ENCODE results near the gene ARHGEF38.

The ARHGEF38 gene

DNA sequence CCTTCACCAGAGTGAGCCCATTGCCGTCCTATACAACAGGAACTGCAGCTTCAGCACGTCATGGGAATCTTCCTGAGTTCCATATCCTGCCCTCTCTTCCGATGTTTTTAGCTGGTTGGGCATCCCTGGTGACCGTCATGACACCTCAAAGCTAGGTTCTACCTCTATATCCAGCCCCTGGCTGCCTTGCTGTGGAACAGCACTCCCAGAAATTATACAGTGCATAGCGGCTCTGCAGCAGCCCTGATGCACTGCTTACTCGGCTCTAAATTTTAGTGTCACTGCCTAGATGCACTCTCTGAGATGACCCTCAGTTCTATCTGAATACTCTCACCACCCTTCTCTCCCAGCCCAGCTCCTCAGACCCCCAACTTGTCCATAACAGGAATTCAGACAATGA is 44.3 kb downstream of the ARHGEF38 start:
- 100% methylated on average over 6 of the region's 6 CpGs for WGBS (ENCODE audit: insufficient coverage)
- POLR2A ChIA-PET: no interaction called here

DNA sequence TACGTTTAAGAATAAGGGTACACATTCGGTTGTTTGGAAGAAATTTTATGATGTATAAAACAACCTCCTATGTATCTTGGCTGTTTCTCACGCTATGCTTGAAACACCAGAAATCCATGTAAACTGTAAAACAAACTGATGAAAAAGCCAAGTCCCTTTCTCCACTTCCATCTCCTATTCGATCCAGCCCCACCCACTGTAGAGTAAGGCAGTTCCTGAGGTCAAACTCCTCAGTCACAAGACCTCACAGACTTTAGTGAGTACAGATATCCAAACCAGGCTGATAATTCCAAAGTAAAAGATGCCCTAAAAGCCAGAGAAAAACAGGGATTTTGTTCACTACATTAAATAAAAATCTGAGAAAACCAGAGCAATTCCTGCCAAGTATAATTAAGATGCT is 45.6 kb downstream of the ARHGEF38 start:
- CTCF ChIA-PET: no interaction called here
- WGBS (ENCODE audit: insufficient coverage): no CpG with 5 or more reads among the region's 4 CpGs
- POLR2A ChIA-PET: no interaction called here

More for the DNA sequence above, 44.3 kb downstream of the ARHGEF38 start:
- Histone ChIP-seq H3K36me3 (ENCODE audit: control insufficient read depth in 4 of 4, insufficient read depth in 4 of 4, low read length in 3 of 4) (no peaks in the 10 kb centered on the region), H3K4me1 (ENCODE audit: control extremely low read depth in 1 of 4, control insufficient read depth in 4 of 4, insufficient read depth in 4 of 4, low read length in 3 of 4) (peaks cover 0 to 4% (median 0%) of the 10 kb centered on the region in 4 experiments), H3K9me3 (ENCODE audit: control extremely low read depth in 1 of 5, control insufficient read depth in 4 of 5, insufficient read depth in 2 of 5, low read depth in 1 of 5, low read length in 4 of 5) (no peaks in the 10 kb centered on the region), H3K27me3 (replicated peaks in 2 of 5; ENCODE audit: control insufficient read depth in 4 of 5, insufficient read depth in 5 of 5, low read length in 4 of 5) (no peaks in the 10 kb centered on the region), H3K4me3 (ENCODE audit: control insufficient read depth in 1 of 7, extremely low read depth in 1 of 7, insufficient read depth in 4 of 7, low read depth in 2 of 7, low read length in 6 of 7) (no peak overlapping the region), H3K27ac (ENCODE audit: insufficient read depth in 1 of 2, low read depth in 1 of 2, low read length in 2 of 2, poor library complexity in 1 of 2, severe bottlenecking in 2 of 2) (no peak overlapping the region)
- CTCF ChIA-PET: interaction anchor here (0.8 to 1.8 kb wide), 2 partner anchors 10 to 68 kb away, joined by 3 to 4 read pairs; no protein-coding TSS in a partner anchor
- DNase-seq: no peak

DNA sequence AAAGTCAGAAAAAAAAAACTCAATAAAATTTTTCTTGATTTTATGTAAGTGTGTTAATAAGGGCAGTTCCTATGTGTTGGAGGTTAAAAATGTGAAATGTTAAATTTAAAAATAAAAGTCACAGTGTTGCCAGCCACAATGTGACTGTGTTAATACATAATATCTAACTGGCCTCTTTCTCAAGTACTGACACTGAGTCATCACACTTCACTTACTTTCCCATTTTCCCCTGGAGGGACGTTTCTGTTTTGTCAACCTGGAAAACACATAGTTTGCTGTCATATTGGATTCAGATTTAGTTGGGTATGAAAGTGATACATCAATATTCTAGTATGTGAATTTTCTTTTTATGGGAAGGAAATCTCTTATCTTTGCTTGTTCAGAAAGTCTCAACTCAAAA is 46.4 kb downstream of the ARHGEF38 start:
- POLR2A ChIA-PET: no interaction called here
- no peaks in the 10 kb centered on the region for H3K27me3 ChIP-seq (replicated peaks in 2 of 5; ENCODE audit: control insufficient read depth in 4 of 5, insufficient read depth in 5 of 5, low read length in 4 of 5)
- CTCF ChIA-PET: no interaction called here
- WGBS (ENCODE audit: insufficient coverage): no CpG with 5 or more reads among the region's 1 CpG
- no peaks in the 10 kb centered on the region for H3K9me3 ChIP-seq (ENCODE audit: control extremely low read depth in 1 of 5, control insufficient read depth in 4 of 5, insufficient read depth in 2 of 5, low read depth in 1 of 5, low read length in 4 of 5)
- H3K4me3 ChIP-seq (ENCODE audit: control insufficient read depth in 1 of 7, extremely low read depth in 1 of 7, insufficient read depth in 4 of 7, low read depth in 2 of 7, low read length in 6 of 7): no peak overlapping the region
- no peak overlapping the region for H3K27ac ChIP-seq (ENCODE audit: insufficient read depth in 1 of 2, low read depth in 1 of 2, low read length in 2 of 2, poor library complexity in 1 of 2, severe bottlenecking in 2 of 2)
- no peaks in the 10 kb centered on the region for H3K36me3 ChIP-seq (ENCODE audit: control insufficient read depth in 4 of 4, insufficient read depth in 4 of 4, low read length in 3 of 4)
- H3K4me1 ChIP-seq (ENCODE audit: control extremely low read depth in 1 of 4, control insufficient read depth in 4 of 4, insufficient read depth in 4 of 4, low read length in 3 of 4): peaks cover 0 to 4% (median 0%) of the 10 kb centered on the region in 4 experiments
- DNase-seq: no peak

More for the DNA sequence above, 45.6 kb downstream of the ARHGEF38 start:
- Histone ChIP-seq H3K9me3 (ENCODE audit: control extremely low read depth in 1 of 5, control insufficient read depth in 4 of 5, insufficient read depth in 2 of 5, low read depth in 1 of 5, low read length in 4 of 5) (no peaks in the 10 kb centered on the region), H3K4me1 (ENCODE audit: control extremely low read depth in 1 of 4, control insufficient read depth in 4 of 4, insufficient read depth in 4 of 4, low read length in 3 of 4) (peaks cover 0 to 4% (median 0%) of the 10 kb centered on the region in 4 experiments), H3K36me3 (ENCODE audit: control insufficient read depth in 4 of 4, insufficient read depth in 4 of 4, low read length in 3 of 4) (no peaks in the 10 kb centered on the region), H3K4me3 (ENCODE audit: control insufficient read depth in 1 of 7, extremely low read depth in 1 of 7, insufficient read depth in 4 of 7, low read depth in 2 of 7, low read length in 6 of 7) (no peak overlapping the region), H3K27ac (ENCODE audit: insufficient read depth in 1 of 2, low read depth in 1 of 2, low read length in 2 of 2, poor library complexity in 1 of 2, severe bottlenecking in 2 of 2) (no peak overlapping the region), H3K27me3 (replicated peaks in 2 of 5; ENCODE audit: control insufficient read depth in 4 of 5, insufficient read depth in 5 of 5, low read length in 4 of 5) (no peaks in the 10 kb centered on the region)
- DNase-seq: no peak

DNA sequence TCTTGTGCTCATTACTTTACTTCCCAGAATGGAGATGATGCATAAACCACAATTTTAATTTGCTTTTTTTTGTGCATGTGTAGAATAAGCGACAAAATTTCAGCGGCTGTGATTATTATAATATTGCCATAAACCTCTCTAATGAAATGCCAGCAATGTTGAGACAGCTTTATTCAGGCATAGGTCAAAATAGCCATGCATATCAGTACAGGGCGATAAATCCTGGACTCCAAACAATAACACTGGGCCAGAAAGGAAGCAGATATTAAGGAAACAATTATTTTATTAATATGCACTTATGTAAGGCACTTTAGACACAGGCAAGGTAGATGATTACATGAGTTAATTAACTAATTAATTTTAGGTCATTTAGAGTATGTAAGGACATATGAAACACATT is 47.1 kb downstream of the ARHGEF38 start:
- CTCF ChIA-PET: no interaction called here
- Histone ChIP-seq H3K27me3 (replicated peaks in 2 of 5; ENCODE audit: control insufficient read depth in 4 of 5, insufficient read depth in 5 of 5, low read length in 4 of 5) (no peaks in the 10 kb centered on the region), H3K9me3 (ENCODE audit: control extremely low read depth in 1 of 5, control insufficient read depth in 4 of 5, insufficient read depth in 2 of 5, low read depth in 1 of 5, low read length in 4 of 5) (no peaks in the 10 kb centered on the region), H3K27ac (ENCODE audit: insufficient read depth in 1 of 2, low read depth in 1 of 2, low read length in 2 of 2, poor library complexity in 1 of 2, severe bottlenecking in 2 of 2) (no peak overlapping the region), H3K4me1 (ENCODE audit: control extremely low read depth in 1 of 4, control insufficient read depth in 4 of 4, insufficient read depth in 4 of 4, low read length in 3 of 4) (no peaks in the 10 kb centered on the region), H3K36me3 (ENCODE audit: control insufficient read depth in 4 of 4, insufficient read depth in 4 of 4, low read length in 3 of 4) (no peaks in the 10 kb centered on the region), H3K4me3 (ENCODE audit: control insufficient read depth in 1 of 7, extremely low read depth in 1 of 7, insufficient read depth in 4 of 7, low read depth in 2 of 7, low read length in 6 of 7) (no peak overlapping the region)
- POLR2A ChIA-PET: no interaction called here
- no peak for DNase-seq
- no CpG with 5 or more reads among the region's 3 CpGs for WGBS (ENCODE audit: insufficient coverage)

DNA sequence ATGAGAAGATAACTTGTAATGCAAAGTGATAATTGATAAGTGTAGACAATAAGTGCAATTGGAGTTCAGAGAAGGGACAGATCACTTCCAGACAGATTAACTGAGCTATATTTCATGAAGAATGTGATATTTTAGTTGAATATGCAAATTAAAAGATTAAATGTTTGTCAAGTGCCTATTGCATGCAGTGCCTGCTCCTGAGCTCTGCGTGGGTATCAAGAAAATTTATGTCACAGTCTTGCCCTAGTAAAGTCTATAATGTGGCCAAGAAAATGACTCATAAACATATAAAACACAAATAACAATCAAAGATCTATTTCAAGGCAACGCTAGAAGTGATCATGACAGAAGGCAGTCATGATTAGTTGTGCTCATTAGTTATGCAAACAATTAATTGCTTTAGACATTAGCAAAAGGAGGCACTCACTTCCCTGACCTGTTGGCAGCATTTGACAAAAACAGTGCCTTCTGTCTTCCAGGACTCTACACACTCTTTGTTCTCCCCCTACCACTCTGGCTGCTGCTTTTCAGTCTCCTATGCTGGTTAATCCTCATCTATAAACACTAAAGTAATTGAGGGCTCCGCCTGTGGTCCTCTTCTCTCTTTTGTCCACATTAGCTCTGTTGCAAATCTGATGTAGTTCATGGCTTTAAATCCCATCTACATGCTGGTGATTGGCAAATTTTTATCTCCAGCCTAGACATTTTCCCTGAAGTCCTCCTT is 47.7 kb downstream of the ARHGEF38 start:
- H3K27ac ChIP-seq (ENCODE audit: insufficient read depth in 1 of 2, low read depth in 1 of 2, low read length in 2 of 2, poor library complexity in 1 of 2, severe bottlenecking in 2 of 2): no peak overlapping the region
- H3K4me3 ChIP-seq (ENCODE audit: control insufficient read depth in 1 of 7, extremely low read depth in 1 of 7, insufficient read depth in 4 of 7, low read depth in 2 of 7, low read length in 6 of 7): no peak overlapping the region
- no peaks in the 10 kb centered on the region for H3K36me3 ChIP-seq (ENCODE audit: control insufficient read depth in 4 of 4, insufficient read depth in 4 of 4, low read length in 3 of 4)
- H3K4me1 ChIP-seq (ENCODE audit: control extremely low read depth in 1 of 4, control insufficient read depth in 4 of 4, insufficient read depth in 4 of 4, low read length in 3 of 4): no peaks in the 10 kb centered on the region
- DNase-seq: no peak
- H3K9me3 ChIP-seq (ENCODE audit: control extremely low read depth in 1 of 5, control insufficient read depth in 4 of 5, insufficient read depth in 2 of 5, low read depth in 1 of 5, low read length in 4 of 5): no peaks in the 10 kb centered on the region
- POLR2A ChIA-PET: no interaction called here
- WGBS (ENCODE audit: insufficient coverage): 100% methylated on average over 1 of the region's 3 CpGs
- H3K27me3 ChIP-seq (replicated peaks in 2 of 5; ENCODE audit: control insufficient read depth in 4 of 5, insufficient read depth in 5 of 5, low read length in 4 of 5): no peaks in the 10 kb centered on the region
- CTCF ChIA-PET: no interaction called here

DNA sequence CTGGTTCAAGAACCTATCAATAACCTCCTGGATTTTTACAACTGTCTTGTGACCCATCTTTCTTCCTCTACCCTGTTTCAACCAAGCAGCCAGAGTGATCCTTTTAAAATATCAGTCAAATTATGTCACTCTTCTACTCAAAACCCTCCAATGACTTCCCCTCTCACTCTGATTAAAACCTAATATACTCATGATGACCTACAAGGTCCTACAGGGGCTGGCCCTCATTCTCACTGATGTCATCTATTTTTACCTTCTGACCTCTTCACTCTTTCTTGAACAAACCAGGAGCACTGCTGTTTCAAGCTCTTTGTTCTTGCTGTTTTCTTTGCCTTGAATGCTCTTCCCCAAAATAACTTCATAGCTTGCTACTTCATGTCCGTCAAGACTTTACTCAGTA is 48.5 kb downstream of the ARHGEF38 start:
- Histone ChIP-seq H3K36me3 (ENCODE audit: control insufficient read depth in 4 of 4, insufficient read depth in 4 of 4, low read length in 3 of 4) (no peaks in the 10 kb centered on the region), H3K4me3 (ENCODE audit: control insufficient read depth in 1 of 7, extremely low read depth in 1 of 7, insufficient read depth in 4 of 7, low read depth in 2 of 7, low read length in 6 of 7) (no peak overlapping the region), H3K9me3 (ENCODE audit: control extremely low read depth in 1 of 5, control insufficient read depth in 4 of 5, insufficient read depth in 2 of 5, low read depth in 1 of 5, low read length in 4 of 5) (no peaks in the 10 kb centered on the region), H3K27me3 (replicated peaks in 2 of 5; ENCODE audit: control insufficient read depth in 4 of 5, insufficient read depth in 5 of 5, low read length in 4 of 5) (no peaks in the 10 kb centered on the region), H3K4me1 (ENCODE audit: control extremely low read depth in 1 of 4, control insufficient read depth in 4 of 4, insufficient read depth in 4 of 4, low read length in 3 of 4) (peaks cover 0 to 7% (median 2%) of the 10 kb centered on the region in 4 experiments), H3K27ac (ENCODE audit: insufficient read depth in 1 of 2, low read depth in 1 of 2, low read length in 2 of 2, poor library complexity in 1 of 2, severe bottlenecking in 2 of 2) (no peak overlapping the region)
- POLR2A ChIA-PET: no interaction called here
- CTCF ChIA-PET: no interaction called here
- DNase-seq: no peak
- WGBS (ENCODE audit: insufficient coverage): no CpG with 5 or more reads among the region's 1 CpG

DNA sequence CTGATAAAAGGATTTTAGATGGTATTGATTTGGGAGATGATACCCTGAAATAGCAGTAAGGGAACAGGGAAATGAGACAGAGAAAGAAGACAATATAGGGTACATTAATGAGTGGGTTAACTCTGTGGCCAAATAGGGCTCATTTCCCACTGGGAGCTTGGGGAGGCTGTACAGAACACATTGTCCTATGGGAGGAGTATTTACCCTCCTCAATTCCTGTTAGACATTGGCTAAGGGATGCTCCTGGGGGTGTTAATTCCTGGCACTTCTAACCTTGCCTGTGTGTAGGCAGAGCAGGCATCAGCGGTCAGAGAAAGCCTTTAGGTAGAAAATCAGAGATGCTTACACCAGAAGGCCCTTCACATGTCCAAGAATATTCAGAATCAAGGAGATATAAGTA is 49.0 kb downstream of the ARHGEF38 start:
- ChIA-PET CTCF (no interaction called here), POLR2A (no interaction called here)
- Histone ChIP-seq H3K27ac (ENCODE audit: insufficient read depth in 1 of 2, low read depth in 1 of 2, low read length in 2 of 2, poor library complexity in 1 of 2, severe bottlenecking in 2 of 2) (no peak overlapping the region), H3K4me3 (ENCODE audit: control insufficient read depth in 1 of 7, extremely low read depth in 1 of 7, insufficient read depth in 4 of 7, low read depth in 2 of 7, low read length in 6 of 7) (no peak overlapping the region), H3K27me3 (replicated peaks in 2 of 5; ENCODE audit: control insufficient read depth in 4 of 5, insufficient read depth in 5 of 5, low read length in 4 of 5) (no peaks in the 10 kb centered on the region), H3K36me3 (ENCODE audit: control insufficient read depth in 4 of 4, insufficient read depth in 4 of 4, low read length in 3 of 4) (no peaks in the 10 kb centered on the region), H3K4me1 (ENCODE audit: control extremely low read depth in 1 of 4, control insufficient read depth in 4 of 4, insufficient read depth in 4 of 4, low read length in 3 of 4) (peaks cover 0 to 7% (median 2%) of the 10 kb centered on the region in 4 experiments), H3K9me3 (ENCODE audit: control extremely low read depth in 1 of 5, control insufficient read depth in 4 of 5, insufficient read depth in 2 of 5, low read depth in 1 of 5, low read length in 4 of 5) (no peaks in the 10 kb centered on the region)
- no peak for DNase-seq
- WGBS (ENCODE audit: insufficient coverage): 100% methylated on average over 1 of the region's 1 CpG
